HG03565 (cell line): Measurements from ENCODE around the gene TPST1.
"Not testable (repeated sequence)": the region's sequence is repeated elsewhere in the genome, so short reads cannot be mapped to it uniquely, and the experiment has no call there.

ENCODE experiments used
- ATAC-seq: cut with Tn5 transposase; IDR thresholded peaks from one replicate; pipeline ENCODE4 v1.9.1; 2021; ENCODE audit warnings: mild to moderate bottlenecking, moderate library complexity; ENCODE audit not compliant: unreplicated experiment

Gene TPST1

DNA sequence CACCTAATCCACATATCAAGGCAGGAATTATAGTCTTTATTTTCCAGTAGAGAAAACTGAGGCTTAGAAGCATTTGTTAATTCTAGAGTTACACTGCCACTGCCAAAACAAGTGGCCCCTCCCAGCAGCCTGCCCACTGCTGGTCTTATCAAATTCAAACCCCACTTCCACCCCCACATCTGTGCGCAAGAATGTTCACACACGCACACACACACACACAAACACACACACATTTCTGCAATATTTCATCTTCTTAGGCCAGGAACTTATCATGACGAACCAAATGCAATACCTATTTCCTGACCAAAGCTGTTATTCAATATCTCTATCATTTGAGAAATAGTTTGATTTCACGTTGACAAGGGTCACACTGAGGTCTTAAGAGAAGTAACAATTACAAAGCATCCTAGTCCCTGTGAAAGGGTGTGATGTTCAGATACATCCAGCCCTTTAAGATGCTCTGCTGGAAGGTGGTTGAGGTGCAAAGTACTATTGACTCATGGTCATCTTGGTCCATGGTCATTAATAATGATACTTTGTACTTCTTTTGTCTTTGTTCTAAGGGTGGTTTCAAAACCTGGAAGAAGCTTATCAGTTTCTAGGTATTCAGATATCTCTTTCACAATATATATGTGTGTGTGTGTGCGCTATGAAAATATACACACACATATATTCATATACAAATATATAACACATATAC, 169.2 kb downstream of the TPST1 start:
- ATAC-seq = not testable (repeated sequence)

DNA sequence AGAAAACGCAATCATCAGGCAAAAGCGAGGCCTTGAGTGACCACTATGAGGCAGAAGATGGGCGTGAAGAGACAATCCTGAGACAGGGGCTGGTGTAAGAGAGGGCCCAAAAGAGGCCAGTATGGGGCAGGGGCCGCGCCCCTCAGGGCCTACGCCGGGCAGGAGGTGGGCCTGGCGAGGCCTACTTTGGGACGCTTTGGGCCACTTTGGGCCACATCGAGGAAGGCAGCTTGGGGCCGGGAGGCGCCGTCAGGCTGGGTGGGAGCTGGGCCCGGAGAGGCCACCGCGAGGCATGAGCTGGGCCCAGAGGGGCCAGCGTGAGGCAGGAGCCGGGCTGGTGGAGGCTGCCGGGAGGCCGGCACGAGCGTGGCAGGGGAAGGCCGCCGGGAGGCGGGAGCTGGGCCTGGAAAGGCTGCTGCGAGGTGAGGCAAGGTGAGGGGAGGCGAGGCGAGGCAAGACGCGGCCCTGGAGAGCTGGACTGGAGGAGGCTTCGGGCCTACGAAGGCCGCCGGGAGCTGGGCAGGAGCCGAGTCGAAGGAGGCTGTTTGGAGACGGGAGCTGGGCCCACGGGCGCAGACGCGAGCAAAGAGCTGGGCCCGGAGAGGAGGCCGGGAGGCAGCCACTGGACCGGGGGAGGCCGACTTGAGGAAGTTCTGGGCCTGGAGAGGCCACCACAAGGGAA, 171.3 kb downstream of the TPST1 start:
- no peak for ATAC-seq

DNA sequence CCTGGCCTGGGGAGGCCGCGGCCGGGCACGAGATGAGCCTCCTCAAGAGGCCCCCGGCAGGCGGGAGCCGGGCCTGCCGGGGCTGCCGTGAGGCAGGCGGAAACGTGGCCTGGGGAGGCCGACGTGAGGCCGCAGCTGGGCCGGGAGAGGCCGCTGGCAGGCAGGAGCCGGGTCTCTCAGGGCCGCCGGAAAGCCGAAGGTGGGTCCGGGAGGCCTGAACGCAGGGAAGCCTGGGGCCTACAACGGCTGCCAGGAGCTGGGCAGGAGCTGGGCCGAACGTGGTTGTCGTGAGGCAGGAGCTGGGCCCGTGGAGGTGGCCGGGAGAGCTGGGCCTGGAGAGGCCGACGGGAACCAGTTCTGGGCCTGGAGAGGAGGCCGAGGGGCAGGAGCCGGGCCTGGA, 171.9 kb downstream of the TPST1 start:
- ATAC-seq = no peak

DNA sequence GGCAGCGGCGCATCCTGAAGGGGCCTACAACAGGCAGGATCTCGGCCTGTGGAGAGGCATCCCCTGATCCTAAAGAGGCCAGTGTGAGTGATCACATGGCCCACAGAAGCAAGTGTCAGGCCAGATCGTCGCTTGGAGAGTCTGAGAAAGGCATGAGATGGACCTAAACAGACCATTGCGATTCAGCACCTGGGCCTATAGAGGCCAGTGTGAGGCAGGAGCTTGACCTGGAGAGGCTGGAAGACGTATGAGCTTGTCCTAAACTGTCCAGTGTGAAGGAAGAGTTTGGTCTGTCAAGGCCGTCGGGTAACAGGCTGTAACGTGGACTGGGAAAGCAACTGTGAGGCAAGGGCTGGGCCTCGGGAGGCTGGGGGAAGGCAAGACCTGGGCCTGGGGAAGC, 172.6 kb downstream of the TPST1 start:
- no peak for ATAC-seq

DNA sequence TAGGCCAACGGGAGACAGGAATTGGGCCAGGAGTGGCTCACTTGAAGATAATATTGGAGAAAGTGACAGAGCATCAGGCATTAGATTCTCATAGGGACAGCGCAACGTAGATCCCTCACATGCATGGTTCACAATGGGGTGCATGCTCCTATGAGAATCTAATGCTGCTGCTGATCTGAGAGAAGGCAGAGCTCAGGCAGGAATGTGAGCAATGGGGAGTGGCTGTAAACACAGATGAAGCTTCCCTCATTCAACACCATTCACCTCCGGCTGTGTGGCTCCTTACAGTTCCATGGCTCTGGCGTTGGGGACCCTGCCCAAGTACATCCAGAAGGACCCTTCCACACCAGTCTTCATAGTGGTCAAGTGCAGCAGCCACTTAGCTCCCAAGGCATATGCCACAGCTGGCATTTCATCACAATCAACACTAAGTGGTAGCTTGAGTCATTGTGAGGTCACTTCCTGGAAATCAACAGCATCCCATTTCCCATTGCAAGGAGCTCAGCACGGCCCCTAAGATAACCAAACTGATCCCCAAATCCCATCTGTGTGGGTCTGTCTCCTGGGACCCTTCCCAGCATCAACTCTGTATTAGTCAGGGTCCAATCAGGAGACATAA, 174.5 kb downstream of the TPST1 start:
- no peak for ATAC-seq

DNA sequence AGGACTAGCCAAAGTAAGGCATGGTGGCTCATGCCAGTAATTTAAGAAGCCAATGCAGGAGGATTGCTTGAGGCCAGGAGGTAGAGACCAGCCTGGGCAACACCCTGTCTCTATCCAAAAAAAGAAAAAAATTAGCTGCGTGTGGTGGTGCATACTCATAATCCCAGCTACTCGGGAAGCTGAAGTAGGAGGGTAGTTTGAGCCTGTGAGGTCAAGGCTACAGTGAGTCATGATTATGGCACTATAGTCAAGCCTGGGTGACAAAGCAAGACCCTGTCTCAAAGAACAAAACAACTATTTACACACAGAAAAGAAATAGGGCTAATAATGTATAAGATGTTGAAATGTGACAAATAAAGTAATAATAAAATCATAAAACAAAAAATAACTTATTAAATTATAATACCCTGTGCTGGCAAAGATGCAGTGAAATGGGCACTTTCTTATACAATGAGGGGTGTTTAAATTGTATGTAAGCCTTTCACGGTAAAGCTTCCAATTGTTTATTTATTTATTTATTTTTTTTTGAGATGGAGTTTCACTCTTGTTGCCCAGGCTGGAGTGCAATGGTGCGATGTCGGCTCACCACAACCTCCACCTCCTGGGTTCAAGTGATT, 175.2 kb downstream of the TPST1 start:
- no peak for ATAC-seq

DNA sequence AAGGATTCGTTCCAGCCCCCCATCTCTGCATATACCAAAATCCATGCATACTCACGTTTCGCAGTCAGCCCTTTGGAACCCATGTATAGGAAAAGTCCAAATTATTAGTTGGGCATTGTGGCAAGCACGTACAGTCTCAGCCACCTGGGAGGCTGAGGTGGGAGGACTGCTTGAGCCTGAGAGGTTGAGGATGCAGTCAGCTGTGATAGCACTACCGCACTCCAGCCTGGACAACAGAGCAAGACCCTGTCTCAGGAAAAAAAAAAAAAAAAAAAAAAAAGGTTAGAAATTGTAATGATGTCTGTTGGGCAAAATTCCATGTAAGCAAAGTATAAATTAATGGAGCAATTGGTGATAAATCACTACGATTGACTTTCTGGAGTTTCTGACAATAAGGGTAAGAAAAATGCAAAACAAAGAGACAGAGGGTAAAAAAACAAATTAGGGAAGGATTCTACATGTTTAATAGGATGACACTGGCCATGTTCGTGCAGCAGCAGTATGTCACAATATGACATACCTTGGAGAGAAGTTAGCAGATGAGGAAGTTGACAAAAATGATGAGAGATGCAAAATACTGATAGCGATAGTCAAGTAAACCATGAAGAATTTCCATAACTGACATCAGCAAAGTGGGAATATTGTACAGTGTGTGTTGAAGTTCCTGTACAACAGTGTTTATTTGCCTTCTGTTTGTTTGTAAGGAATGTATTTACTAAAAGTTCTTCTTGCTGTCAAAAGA, 177.2 kb downstream of the TPST1 start:
- not testable (repeated sequence) for ATAC-seq

DNA sequence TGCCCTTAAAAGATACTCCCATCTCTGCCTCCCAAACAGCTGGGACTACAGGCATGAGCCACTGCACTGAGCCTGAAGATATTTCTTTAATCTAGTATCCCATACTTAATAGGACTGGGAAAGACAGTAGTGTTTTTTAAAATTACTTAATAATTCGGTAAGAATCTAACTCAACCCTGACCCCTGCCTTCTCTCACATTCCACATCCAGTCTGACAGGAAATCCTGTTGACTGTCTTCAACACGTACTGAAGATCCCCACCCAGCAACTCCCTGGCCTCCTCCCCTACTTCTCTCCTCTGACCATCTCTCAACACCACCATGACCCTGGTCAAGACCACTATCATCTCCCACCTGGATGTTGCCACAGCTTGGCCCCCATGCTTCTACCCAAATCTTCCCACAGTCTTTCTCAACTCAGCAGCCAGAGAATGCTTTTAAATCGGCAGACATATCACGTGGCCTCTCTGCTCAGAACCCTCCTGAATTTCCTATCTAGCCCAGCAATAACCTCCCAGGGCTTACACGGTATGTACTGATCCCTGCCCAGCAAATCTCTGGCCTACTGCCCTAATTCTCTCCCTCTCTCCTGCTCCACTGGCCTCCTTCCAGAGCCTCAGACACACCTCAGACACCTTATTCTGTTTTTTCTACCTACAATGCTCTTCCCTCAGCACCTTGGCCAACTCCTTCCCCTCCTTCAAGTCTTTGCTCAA, 180.2 kb downstream of the TPST1 start:
- not testable (repeated sequence) for ATAC-seq

DNA sequence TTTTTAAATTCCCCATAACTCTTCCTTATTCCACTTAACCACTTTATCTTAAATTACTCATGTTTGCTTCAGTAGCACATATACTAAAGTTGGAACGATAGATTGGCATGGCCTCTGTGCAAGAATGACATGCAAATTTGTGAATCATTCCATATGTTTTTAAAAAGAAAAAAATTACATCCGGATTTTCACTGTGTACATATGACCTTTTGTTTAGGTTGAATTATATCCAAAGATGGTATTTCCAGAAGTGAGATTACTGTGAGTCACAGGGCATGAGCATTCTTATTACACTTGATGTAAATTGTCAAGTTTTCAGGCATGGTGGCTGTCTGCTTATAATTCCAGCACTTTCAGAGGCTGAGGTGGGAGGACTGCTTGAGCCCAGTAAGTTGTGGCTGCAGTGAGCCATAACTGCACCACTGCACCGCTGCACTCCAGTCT, 190.0 kb downstream of the TPST1 start:
- not testable (repeated sequence) for ATAC-seq

DNA sequence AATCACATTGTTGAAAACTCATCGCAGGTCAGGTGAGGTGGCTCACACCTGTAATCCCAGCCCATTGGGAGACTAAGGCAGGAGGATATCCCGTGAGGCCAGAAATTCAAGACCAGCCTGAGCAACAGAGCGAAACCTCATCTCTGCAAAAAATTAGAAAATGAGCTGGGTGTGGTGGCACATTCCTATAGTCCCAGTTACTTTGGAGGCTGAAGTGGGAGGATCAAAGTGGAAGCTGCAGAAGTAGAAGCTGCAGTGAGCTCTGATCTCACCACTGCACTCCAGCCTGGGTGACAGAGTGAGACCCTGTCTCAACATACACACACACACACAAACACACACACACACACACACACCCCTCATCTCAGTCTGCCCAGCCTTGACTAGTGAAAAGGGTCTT, 190.9 kb downstream of the TPST1 start:
- not testable (repeated sequence) for ATAC-seq

DNA sequence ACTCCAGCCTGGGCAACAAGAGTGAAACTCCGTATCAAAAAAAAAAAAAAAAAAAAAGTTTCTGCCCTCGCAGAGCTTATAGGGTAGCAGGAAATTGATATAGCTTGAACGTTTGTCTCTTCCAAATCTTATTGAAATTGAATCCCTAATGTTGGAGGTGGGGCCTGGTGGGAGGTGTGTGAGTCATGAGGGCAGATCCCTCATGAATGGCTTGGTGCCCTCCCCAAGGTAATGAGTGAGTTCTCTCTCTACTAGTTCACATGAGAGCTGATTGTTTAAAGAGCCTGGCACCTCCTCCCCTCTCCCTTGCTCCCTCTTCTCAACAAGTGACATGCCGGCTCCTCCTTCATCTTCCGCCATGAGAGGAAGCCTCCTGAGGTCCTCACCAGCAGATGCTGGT, 193.7 kb downstream of the TPST1 start:
- ATAC-seq = not testable (repeated sequence)

DNA sequence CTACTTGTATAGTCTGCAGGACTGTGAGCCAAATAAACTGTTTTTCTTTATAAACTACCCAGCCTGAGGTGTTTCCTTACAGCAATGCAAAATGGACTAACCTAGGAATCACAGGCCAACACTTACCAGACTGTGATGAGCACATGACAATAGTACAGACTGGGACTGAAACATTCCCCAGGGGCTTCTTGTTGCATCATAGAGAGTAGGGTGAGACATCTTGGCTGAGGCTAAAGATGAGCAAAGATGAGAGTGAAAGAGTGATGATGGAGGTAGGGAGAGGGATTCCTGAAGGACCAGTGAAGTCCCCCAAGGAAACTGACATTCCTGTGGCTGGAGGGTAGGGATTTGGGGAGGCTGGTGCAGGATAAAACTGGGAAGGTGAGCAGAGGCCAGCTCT, 194.4 kb downstream of the TPST1 start:
- no peak for ATAC-seq

DNA sequence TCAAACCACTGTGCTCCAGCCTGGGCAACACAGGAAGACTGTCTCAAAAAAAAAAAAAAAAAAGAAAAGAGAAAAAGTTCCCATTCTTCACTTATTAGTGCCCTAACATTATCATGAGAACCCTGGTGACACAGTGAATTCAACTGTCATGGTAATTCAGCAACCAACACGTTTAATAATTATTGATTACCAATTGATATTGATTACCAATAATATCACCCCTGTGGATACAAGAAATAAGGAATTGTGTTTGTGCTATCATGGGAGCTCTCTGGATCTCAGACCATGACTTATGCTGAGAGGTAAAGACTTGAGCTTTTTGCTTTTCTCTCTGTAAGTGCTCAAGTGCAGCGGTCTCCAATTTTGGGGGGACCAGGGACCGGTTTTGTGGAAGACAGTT, 195.3 kb downstream of the TPST1 start:
- ATAC-seq = no peak

DNA sequence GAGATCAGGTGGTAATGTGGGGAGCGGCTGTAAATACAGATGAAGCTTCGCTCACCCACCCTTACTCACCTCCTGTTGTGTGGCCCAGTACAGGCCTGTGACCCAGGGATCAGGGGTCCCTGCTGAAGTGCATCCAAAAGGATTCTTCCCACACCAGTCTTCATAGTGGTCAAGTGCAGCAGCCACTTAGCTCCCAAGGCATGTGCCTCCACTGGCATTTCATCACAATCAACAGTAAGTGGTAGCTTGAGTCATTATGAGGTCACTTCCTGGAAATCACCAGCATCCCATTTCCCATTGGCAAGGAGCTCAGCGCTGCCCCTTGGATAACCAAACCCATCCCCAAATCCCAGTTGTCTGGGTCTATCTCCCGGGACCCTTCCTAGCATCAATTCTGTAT, 196.0 kb downstream of the TPST1 start:
- not testable (repeated sequence) for ATAC-seq

DNA sequence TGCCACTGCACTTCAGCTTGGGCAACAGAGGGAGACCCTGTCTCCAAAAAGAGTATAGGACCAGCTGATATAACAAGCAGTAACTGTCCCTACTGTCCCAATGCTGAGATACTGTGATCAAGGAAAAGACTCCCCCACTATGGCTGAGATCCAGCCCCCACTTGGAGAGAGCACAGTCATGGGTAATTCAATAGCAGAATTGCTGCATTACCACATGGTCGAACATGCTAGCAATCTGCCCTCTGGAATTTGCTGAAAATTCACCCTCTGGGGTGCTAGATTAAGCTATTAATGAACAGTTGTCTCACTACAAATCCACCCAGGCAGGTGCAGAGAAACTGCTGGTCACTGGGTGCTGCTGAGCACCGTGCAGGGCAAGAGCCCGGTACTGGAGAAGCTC, 196.8 kb downstream of the TPST1 start:
- not testable (repeated sequence) for ATAC-seq

DNA sequence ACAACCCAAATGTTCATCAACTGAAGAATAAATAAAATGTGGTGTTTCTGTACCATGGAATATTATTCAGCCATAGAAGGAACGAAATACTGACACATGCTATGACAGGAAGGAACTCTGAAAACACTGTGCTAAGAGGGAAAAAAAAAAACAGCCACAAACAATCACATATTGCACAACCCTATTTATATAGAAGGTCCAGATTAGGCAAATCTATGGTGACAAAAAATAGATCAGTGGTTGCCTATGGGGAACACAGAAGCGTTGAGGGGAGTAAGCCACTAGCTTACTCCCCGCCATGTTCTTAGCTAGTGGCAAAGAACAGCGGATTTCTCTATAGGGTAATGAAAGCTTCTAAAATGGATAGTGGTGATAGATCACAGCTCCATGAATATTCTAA, 198.4 kb downstream of the TPST1 start:
- ATAC-seq = no peak

DNA sequence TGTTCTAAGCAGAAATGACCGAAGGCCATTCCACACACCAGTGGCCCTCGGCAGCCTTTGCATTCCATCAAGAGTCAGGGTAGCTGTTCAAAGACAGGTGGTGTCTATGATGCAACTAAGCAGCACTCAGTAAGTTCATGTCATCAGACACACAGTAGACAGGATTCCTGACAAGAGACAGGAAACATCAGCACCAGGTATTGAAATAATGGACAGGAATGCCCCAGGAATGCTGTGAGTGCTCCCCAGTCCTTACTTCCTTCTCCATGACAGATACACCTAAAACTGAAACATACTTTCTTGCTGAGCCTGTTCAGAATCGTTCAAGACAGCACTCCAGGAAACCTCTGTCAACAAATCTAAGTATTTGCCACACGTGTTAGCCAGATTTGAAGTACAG, 204.4 kb downstream of the TPST1 start:
- no peak for ATAC-seq
